Measurements from ENCODE around the gene KSR1. TPM values are rescaled to one million over a fixed set of nuclear protein-coding genes. Genes with fewer than 3 reads are reported as not detected.
A peak's percentile ranks its signal among the peaks of the same experiment; 100 is the strongest.

Gene KSR1
- total and polyA plus RNA-seq, 10 of the 15 experiments (the other 5 are each of a cell fraction or from before 2014, with no cell fraction given), result 0.97 to 66.6 (median 22.9) TPM

DNA sequence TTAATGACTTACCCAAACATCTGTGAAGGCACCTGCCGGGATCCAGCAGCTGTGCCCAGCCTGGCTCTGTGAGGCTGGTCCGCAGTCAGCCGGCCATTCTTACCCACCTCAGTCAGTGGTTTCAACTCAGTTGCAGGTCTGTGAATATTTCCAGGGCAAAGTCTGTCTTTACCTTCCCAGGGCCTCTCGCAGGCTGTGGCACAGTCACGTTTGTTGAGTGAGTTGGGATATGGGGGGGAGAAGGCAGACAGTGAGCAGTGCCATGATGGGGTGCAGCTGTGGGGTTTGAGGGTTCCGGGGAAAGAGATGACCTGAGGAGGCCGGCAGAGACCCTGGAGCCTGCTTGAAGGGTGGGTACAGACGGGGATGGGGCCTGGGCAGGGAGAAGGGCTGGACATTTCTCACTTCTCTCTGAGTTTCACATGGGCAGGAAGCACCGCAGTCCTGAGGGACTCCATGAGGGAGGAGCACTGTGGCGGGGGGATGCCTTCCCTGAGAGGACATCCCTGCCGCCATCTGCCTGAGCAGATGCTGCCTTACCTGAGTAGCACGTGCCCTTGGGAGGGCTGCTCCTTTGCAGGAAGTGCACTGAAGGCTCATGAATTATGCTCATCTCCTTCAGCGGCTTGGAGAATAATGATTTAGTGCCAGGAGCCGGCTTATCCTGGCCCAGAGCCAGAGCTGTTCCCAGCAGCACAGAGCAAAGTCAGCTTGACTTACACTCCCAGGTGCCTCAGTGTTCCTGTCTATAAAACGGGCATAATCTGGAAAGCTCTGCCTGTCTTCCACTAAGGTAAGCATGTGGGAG lies 48.1 kb downstream of the KSR1 start:
- no peak overlapping the region for H3K9ac ChIP-seq (ENCODE audit: control insufficient read depth, insufficient read depth, low read length)
- H4K20me1 ChIP-seq (ENCODE audit: control insufficient read depth, insufficient read depth), result no peaks in the 10 kb centered on the region
- in situ Hi-C loops (cut with MboI) (no loop called here), intact Hi-C loops (cut with micrococcal nuclease; ENCODE audit: unreplicated experiment) (no loop called here)
- no TSS peak for BruUV-seq (replicated peaks)
- FAIRE-seq (no peak), ATAC-seq (no peak), DNase-seq (ENCODE audit: low read depth, low spot score) (no peak)
- TF ChIP-seq BHLHE40 (IDR thresholded peaks at IDR 0.05; ENCODE audit: borderline replicate concordance in 1 of 2, low read depth in 2 of 2, low read length in 1 of 2) (peak in 1 of 2 experiments; percentile 63; a peak in 1 of 4 replicates), SMC3 (IDR thresholded peaks at IDR 0.05; ENCODE audit: borderline replicate concordance, low read length) (no peak)
- SMC1A ChIA-PET (ENCODE audit: uncharacterized antibody, unreplicated experiment), result interaction anchor here (1.0 to 4.6 kb wide), 7 partner anchors 8 to 47 kb away, joined by 3 to 28 read pairs (median 6); partner anchors contain the start of gene KSR1
- H3K4me2 ChIP-seq (ENCODE audit: control insufficient read depth, insufficient read depth), result no peak overlapping the region
- H3K79me2 ChIP-seq (ENCODE audit: control insufficient read depth, insufficient read depth, low read length), result peaks cover 38% of the 10 kb centered on the region
- H3K4me3 ChIP-seq, result no peak overlapping the region
- peaks cover 7% of the 10 kb centered on the region; the same call in 2 of the 3 replicates for H3K9me3 ChIP-seq (replicated peaks; ENCODE audit: control insufficient read depth, insufficient read depth, low read length)
- CTCF ChIA-PET, result interaction anchor here (1.2 to 3.5 kb wide), 3 partner anchors 9 to 49 kb away, joined by 3 to 25 read pairs (median 4); partner anchors contain the start of gene KSR1
- H3K4me1 ChIP-seq (ENCODE audit: control insufficient read depth, insufficient read depth, low read length), result peaks cover 30% of the 10 kb centered on the region
- no peaks in the 10 kb centered on the region for H3K27me3 ChIP-seq (replicated peaks in 1 of 2; ENCODE audit: control insufficient read depth in 2 of 2, insufficient read depth in 2 of 2, low read length in 1 of 2)
- no peak overlapping the region for H2AFZ ChIP-seq (ENCODE audit: control insufficient read depth, low read depth, low read length)
- H3K36me3 ChIP-seq (ENCODE audit: control insufficient read depth in 2 of 2, insufficient read depth in 2 of 2, low read length in 1 of 2), result peaks cover 3 to 13% of the 10 kb centered on the region in 2 experiments; a peak in 3 of 4 replicates
- WGBS (ENCODE audit: insufficient coverage, insufficient replicate concordance, low lambda C conversion rate, missing lambda C conversion rate), result 70% methylated on average over 15 of the region's 15 CpGs
- RAD21 ChIA-PET (ENCODE audit: unreplicated experiment), result interaction anchor here (1.2 to 5.4 kb wide), 7 partner anchors 7 to 49 kb away, joined by 4 to 47 read pairs (median 30); partner anchors contain the start of gene KSR1
- no peak overlapping the region for H3K27ac ChIP-seq (ENCODE audit: control insufficient read depth, insufficient read depth)
- POLR2A ChIA-PET, result interaction anchor here (0.9 to 1.0 kb wide), 2 partner anchors 11 to 15 kb away, joined by 3 to 4 read pairs; no protein-coding TSS in a partner anchor

All from GM12878 (cell line).